Frontal cortex (tissue), 4 donors: Measurements from ENCODE around the gene E2F1. TPM values are rescaled to one million over a fixed set of nuclear protein-coding genes. Genes with fewer than 3 reads are reported as not detected.
A peak's percentile ranks its signal among the peaks of the same experiment; 100 is the strongest.
"Not testable (repeated sequence)": the region's sequence is repeated elsewhere in the genome, so short reads cannot be mapped to it uniquely, and the experiment has no call there.

Experiments
- DNase-seq, 2 donors: peaks; one replicate each; pipeline ENCODE4 v3.0.0; 2012; ENCODE audit warnings: low spot score in 2 of 2
- FAIRE-seq: peaks from 2 replicates; lab custom pipeline; 2012; peaks lifted over from hg19 to GRCh38; lab: Jason Lieb, UNC
- total RNA-seq: library from RNA; depleted of rRNA; stranded (reverse); fragments of >200 nt; gene quantifications from one replicate; pipeline ENCODE4 v1.2.3, GENCODE V29; 2014
- donor health status: control.
- donor health status: control.
- donor health status: control.

Gene E2F1
- total RNA-seq, 1 donor from 2014 or later = 2.4 TPM

DNA sequence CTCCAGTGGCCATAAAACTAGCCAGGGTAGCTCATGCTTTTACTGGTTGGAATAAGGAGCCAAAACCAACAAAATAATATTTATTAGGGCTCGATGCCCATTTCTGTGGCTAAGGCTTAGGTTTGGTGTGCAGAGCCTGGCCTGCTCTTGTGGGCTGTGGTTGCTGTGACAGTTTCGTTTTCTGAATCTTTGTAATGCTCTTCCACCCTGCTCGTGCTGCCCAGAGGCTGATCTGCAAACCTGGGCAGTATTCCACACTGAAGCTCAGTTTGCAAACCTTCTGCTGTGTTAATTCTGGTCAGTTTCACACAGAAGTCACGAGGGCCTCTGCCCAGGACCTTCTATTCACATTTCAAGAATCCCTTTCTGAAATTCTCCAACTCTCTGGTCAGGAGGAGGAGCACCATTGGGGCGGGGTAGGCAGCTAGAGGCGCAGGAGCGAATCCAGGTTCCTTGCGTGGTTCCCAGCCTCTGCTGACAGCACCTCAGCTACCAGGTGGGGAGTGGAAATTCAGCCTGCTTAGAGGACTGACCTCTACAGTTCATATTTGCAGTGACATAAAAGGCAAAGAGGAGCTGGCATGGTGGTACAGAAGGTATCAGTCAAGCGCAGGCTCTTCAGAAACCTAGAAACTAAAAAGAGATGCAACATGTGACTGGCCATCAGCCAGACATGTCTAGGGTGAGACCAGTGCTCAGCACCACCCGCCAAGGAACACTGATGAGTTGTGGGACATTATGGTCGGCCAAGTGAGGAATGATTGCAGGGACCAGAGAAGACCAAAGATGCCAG is 38.4 kb downstream of the E2F1 start:
- DNase-seq (peak in 1 of 2 donors; percentile 34), FAIRE-seq (no peak)

DNA sequence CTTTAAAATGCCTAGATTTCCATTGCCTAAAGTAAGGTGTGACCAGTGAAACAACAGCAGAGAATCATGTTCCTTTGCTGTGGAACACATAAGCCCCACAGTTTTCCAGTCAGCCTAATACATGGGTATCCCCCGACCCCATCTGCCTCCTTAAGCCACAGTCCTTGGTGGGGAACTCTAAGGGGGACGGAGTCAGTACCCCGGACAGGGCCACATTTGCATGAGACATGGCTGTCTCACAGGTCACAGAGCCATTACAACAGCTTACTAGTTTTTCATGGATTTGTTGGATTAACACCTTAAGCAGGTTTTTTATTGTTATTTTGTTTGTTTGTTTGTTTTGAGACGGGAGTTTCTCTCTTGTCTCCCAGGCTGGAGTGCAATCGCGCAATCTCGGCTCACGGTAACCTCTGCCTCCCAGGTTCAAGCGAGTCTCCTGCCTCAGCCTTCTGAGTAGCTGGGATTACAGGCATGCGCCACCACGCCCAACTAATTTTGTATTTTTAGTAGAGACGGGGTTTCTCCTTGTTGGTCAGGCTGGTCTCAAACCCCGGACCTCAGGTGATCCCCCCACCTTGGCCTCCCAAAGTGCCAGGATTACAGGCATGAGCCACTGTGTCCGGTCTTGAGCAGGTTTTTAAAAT is 39.1 kb downstream of the E2F1 start:
- peak in 1 of 2 donors; percentile 7 for DNase-seq
- FAIRE-seq = not testable (repeated sequence)

DNA sequence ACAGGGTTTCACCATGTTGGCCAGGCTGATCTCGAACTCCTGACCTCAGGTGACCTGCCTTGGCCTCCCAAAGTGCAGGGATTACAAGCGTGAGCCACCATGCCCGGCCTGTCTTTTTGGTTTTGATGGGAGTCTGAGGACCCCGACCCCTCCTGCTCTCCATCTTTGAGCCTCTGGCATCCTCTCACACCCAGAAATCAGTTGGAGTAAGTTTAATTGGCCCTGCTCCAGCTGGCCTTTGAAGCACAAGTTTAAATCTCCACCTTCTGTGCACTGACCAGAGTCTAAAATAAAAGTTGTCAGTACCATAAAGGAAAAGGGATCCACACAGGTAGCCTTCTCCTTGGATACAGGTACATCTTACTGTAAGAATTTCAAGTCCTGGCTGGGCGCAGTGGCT is 40.0 kb downstream of the E2F1 start:
- no peak for DNase-seq
- no peak for FAIRE-seq

DNA sequence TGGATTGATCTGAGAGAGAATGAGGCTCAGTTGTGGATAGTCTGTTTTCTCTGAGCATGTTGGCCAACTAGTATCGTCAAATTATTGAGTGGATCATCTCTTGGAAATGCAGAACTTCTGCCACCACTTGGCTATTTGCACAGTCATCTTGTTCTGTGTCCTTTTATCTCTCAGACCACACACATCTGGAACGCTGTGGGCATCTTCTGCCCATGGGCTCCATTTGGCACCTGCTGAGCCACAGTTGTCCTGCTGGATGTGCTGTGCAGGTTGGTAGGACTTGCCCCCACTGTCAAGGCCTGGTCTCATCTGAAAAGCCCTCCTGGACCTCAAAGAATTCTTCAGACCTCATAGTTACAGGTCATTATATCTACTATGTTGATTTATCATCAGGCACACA is 40.8 kb downstream of the E2F1 start:
- no peak for DNase-seq
- no peak for FAIRE-seq

DNA sequence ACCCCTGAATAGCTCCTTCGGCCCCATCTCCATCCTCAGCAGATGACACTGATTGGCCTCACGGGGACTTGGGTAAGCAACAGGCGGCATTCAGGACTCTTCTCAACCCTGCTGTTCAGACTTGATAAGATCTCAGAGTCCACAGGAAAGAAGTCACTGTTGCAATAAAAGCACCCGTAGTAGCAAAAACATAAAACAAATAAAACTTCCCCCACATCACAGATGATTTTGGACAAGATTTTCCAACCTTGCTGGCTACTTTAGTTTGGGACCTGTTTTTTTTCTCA is 41.2 kb downstream of the E2F1 start:
- FAIRE-seq (no peak), DNase-seq (no peak)

DNA sequence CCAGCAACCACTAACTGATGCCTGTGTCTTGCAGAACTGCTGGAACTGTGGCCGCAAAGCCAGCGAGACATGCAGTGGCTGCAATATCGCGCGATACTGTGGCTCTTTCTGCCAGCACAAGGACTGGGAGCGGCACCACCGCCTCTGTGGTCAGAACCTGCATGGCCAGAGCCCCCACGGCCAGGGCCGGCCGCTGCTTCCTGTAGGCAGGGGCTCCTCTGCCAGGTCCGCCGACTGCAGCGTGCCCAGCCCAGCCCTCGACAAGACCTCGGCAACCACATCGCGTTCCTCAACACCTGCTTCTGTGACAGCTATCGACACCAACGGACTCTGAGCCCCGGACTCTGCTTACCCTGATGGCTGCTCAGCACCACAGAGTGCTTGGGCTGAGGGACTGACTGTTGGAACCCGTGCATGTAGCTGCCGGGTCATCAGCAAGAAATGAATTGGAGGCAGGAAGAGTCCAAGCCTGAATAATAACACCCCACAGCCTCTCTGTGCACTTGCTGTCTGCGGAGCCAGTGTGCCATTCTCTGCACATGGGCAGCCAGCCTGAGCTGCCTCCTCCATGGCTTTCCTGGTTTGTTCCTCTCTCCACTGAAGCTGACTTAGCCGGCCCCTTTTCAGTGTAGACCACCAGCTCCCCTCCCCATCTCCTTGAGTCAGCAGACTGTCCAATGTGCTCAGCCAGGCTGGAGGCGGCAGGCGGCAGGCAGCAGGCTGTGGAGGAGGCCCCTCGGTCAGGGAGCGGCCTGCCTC is 41.7 kb downstream of the E2F1 start:
- FAIRE-seq = no peak
- DNase-seq = no peak

DNA sequence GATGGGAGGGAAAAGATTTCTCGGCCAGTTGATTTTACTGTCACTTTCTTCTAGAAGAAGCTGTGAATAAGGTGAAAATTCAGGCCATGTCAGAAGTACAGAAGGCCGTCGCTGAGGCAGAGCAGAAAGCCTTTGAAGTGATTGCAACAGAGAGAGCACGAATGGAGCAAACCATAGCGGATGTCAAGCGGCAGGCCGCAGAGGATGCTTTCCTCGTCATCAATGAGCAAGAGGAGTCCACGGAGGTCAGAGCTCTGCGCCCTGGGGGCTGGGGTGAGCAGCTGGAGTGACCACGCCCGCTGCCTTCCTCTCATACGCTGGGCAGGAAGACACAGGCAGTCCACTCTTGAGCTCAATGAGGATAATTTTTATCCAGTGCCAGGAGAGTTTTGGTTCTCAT is 45.9 kb downstream of the E2F1 start:
- FAIRE-seq (no peak), DNase-seq (no peak)

DNA sequence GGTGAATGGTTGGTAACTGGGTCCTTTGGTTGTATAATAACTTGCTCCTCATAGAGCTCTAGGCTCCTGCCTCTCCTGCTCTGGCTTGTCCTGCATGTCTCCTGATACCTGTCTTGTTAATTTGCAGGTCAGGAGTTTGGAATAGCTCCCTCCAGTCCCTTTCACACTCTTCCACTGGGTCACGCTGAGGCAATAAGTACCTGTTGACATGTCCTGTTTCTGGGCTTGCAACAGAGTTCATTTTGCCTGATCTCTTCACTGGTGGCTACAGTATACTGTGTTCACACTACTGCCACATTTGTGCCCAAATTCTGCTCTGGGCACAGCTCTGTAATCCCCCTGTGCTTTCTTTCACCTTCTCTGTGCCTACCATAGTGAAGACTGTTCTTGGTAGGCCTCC is 49.4 kb downstream of the E2F1 start:
- DNase-seq = no peak
- FAIRE-seq = no peak

DNA sequence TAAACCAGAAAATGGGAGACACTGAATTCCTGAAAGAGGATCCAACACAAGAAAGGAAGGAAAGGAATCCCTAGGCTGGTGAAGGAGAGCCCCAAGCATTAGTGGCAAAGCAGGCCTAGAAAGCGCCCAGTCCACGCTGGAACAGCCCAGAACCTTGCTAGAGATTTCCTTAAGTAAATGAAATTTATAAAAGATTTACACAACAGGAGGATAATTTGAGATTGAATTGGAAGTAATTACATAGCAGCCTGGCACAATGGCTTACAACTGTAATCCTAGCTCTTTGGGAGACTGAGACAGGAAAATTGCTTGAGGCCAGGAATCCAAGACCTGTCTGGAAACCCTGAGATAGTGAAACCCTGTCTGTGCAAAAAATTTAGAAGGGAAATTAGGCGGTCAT is 50.8 kb downstream of the E2F1 start:
- DNase-seq = no peak
- FAIRE-seq = no peak

DNA sequence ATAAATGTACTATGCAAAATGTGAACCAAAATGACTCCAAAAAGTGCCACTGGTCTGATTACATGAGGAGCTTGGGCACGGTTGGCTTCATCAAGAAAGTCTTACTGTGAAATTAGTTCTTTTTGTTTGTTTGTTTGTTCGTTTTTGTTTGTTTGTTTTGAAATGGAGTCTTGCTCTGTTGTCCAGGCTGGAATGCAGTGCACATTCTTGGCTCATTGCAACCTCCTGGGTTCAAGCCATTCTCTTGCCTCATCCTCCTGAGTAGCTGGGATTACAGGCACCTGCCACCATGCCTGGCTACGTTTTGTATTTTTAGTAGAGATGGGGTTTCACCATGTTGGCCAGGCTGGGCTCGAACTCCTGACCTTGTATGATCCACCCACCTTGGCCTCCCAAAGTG is 54.3 kb downstream of the E2F1 start:
- DNase-seq, FAIRE-seq: not testable (repeated sequence)

DNA sequence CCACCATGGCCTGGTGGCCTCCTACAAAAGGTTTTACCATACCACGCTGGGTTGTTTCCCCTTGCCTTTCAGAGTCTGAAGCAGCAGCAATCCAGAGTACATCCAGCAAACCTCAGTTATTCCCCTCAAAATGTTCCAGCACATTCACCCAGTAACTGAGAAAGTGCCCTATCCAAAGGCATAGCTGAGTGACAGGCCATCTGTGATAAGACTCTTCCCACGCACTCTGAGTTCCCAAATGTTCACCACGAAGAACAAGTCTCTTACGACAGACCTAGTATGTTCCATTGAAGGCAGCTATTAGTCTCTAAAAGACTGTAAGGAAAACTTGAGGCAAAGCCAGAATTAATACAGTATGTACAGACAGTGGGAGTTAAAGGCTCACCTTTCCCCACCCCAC is 55.7 kb downstream of the E2F1 start:
- DNase-seq = no peak
- FAIRE-seq = no peak

DNA sequence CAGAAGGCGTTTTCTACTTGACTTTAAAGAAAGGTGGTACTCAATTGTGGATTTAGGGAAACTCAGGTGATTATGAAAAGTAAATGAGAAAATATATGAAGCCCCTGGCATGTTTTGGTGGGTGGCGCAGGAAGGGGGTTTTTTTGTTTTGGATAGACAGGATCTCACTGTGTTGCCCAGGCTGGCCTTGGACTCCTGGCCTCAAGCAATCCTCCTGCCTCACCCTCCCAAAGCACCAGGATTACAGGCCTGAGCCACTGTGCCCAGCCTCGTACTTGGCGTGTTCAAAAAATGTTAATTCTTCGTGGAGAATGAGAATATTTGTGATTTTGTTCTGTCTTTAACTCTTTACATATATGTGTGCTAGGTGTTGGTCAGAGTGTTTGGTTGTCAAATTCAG is 56.2 kb downstream of the E2F1 start:
- FAIRE-seq (no peak), DNase-seq (no peak)

DNA sequence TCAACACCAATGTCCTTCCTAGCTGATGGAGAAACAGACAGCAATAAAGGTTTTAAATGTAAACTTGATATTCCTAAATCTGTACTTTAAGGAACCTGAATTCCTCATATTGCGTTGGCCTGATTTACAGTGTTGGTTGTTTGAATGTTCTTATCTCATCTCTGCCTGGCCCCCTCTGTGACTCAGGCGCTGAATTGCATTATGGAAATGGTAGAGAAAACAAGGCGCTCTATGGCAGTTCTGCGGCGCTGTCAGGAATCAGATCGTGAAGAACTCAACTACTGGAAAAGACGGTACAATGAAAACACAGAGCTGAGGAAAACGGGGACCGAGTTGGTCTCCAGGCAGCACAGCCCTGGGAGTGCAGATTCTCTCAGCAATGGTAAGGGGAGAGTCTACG is 56.7 kb downstream of the E2F1 start:
- DNase-seq (no peak), FAIRE-seq (no peak)

DNA sequence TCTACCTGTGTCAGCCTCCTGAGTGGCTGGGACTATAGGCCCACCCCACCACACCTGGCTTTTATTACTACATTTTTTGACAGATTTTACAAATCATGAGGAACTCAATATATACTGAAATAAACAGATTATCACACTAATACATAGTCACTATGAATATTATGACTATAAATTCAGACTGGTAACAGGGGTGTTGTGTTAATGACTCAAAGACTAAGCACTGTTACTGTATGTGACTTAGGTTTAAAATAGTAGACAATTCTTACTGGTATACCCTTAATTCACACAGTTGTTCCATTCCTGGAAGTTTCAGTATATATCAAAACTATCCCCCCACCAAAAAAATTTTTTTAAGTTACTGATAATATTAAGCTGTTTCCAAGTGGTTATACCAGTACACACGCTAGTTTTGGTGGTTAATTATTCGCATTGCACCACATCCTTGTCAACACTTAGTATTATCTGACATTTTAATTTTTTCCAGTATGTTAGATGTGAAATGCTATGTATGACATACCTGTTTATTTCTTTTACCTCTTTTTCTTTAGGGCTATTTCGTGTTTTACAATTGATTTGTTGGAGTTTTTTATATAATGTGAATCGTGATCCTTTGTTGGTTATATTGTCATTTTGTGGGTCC is 58.5 kb downstream of the E2F1 start:
- no peak for DNase-seq
- no peak for FAIRE-seq

DNA sequence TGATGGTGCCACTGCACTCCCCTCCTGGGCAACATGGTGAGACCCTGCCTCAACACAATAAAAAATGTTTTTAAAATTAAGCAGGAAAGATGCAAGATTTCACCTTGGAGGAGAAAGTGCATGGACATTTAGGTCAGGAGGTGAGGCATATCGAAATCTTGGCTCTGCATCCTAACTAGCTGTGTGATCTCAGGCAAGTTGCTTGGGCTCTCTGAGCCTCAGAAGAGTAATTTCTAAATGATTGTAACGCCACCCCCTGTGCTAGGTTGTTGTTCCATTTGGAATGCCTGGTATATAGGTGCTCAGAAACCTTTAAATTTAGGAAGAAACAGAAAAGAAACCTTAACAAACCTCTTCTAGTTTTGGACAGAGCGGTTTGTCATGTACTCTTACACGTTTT is 60.0 kb downstream of the E2F1 start:
- no peak for FAIRE-seq
- no peak for DNase-seq

Other genes starting within 250 kb of the E2F1 start
- 13.5 TPM for gene SNTA1, start 242.6 kb downstream of the E2F1 start, total RNA-seq
- 24.9 TPM for gene CBFA2T2, start 196.3 kb downstream of the E2F1 start, total RNA-seq
- 0.41 TPM for gene C20orf144, start 24.1 kb downstream of the E2F1 start, total RNA-seq
- 0.82 TPM for gene ACTL10, start 19.4 kb downstream of the E2F1 start, total RNA-seq
- 33.8 TPM for gene NECAB3, start 12.0 kb downstream of the E2F1 start, total RNA-seq
- gene PXMP4, start 33.9 kb upstream of the E2F1 start, total RNA-seq = 10.6 TPM
- gene ZNF341, start 45.6 kb upstream of the E2F1 start, total RNA-seq = 2.4 TPM
- 27.7 TPM for gene CHMP4B, start 125.0 kb upstream of the E2F1 start, total RNA-seq